Kidney epithelial cell (primary cell): ENCODE measurements around the gene FGGY. TPM values are rescaled to one million over a fixed set of nuclear protein-coding genes. Genes with fewer than 3 reads are reported as not detected.

Experiments
- DNase-seq: peaks from one replicate; pipeline ENCODE4 v3.0.0-alpha.2; 2010; ENCODE audit warnings: low read depth
- H3K27me3 ChIP-seq: 2 replicates; pipeline ENCODE4 v1.6.0; 2011; ENCODE audit warnings: low read length; ENCODE audit not compliant: control insufficient read depth, insufficient read depth
- H3K36me3 ChIP-seq: 2 replicates; pipeline ENCODE4 v1.5.1; 2011; ENCODE audit warnings: low read length; ENCODE audit not compliant: control insufficient read depth, insufficient read depth
- H3K4me3 ChIP-seq: 2 replicates; pipeline ENCODE4 v1.5.1; 2011; ENCODE audit warnings: low read depth, mild to moderate bottlenecking, control low read depth, low read length
- CTCF ChIP-seq: IDR thresholded peaks from 2 replicates; pipeline ENCODE4 v1.5.1; 2011; ENCODE audit warnings: mild to moderate bottlenecking, moderate library complexity, low read length, control low read depth, inconsistent platforms; ENCODE audit not compliant: insufficient read depth, poor library complexity, severe bottlenecking
- total RNA-seq: library from RNA; depleted of rRNA; stranded (reverse); fragments of >200 nt; gene quantifications from 2 replicates; pipeline ENCODE4 v1.2.3, GENCODE V29; 2015

The FGGY gene
- total RNA-seq, 1 donor from 2014 or later = 8.6 TPM

- no peak for TF ChIP-seq CTCF
- DNase-seq = no peak
- no peak overlapping the region for H3K4me3 ChIP-seq
- H3K27me3 ChIP-seq = no peaks in the 10 kb centered on the region
- H3K36me3 ChIP-seq = no peaks in the 10 kb centered on the region
These were observed 100.4 kb downstream of the FGGY start for GRCh38 chr1:59397139-59397858.

- Histone ChIP-seq H3K4me3 (no peak overlapping the region), H3K36me3 (no peaks in the 10 kb centered on the region), H3K27me3 (no peaks in the 10 kb centered on the region)
- no peak for DNase-seq
- TF ChIP-seq CTCF = no peak
These were observed 102.7 kb downstream of the FGGY start for GRCh38 chr1:59399642-59400041.

- Histone ChIP-seq H3K36me3 (no peaks in the 10 kb centered on the region), H3K27me3 (no peaks in the 10 kb centered on the region), H3K4me3 (no peak overlapping the region)
- no peak for DNase-seq
- TF ChIP-seq CTCF = no peak
These were observed 104.7 kb downstream of the FGGY start for GRCh38 chr1:59401581-59401980.

GRCh38 chr1:59404796-59405195, 107.9 kb downstream of the FGGY start:
- H3K4me3 ChIP-seq = no peak overlapping the region
- no peak for TF ChIP-seq CTCF
- no peaks in the 10 kb centered on the region for H3K27me3 ChIP-seq
- DNase-seq = no peak
- H3K36me3 ChIP-seq = no peaks in the 10 kb centered on the region

GRCh38 chr1:59406437-59407164, 109.7 kb downstream of the FGGY start:
- H3K4me3 ChIP-seq = no peak overlapping the region
- DNase-seq = no peak
- no peaks in the 10 kb centered on the region for H3K27me3 ChIP-seq
- H3K36me3 ChIP-seq = no peaks in the 10 kb centered on the region
- no peak for TF ChIP-seq CTCF
